KG1 (cell line): ENCODE data around the gene BLMH.
"Not testable (repeated sequence)": the region's sequence is repeated elsewhere in the genome, so short reads cannot be mapped to it uniquely, and the experiment has no call there.

Experiments
- DNase-seq: peaks from one replicate; lab custom pipeline; 2025; lab: John Stamatoyannopoulos, UW

BLMH gene

GRCh38 chr17:30228011-30228410, 63.7 kb downstream of the BLMH start:
- no peak for DNase-seq

- DNase-seq = no peak
These were observed 64.9 kb downstream of the BLMH start for GRCh38 chr17:30226878-30227277.

GRCh38 chr17:30225919-30226553, 65.7 kb downstream of the BLMH start:
- no peak for DNase-seq

GRCh38 chr17:30225112-30225511, 66.6 kb downstream of the BLMH start:
- no peak for DNase-seq

- DNase-seq = no peak
These were observed 67.3 kb downstream of the BLMH start for GRCh38 chr17:30224419-30224960.

GRCh38 chr17:30222721-30223175, 69.0 kb downstream of the BLMH start:
- DNase-seq = no peak

- no peak for DNase-seq
These were observed 69.5 kb downstream of the BLMH start for GRCh38 chr17:30222251-30222650.

GRCh38 chr17:30221346-30221745, 70.4 kb downstream of the BLMH start:
- DNase-seq = no peak

- DNase-seq = no peak
These were observed 71.3 kb downstream of the BLMH start for GRCh38 chr17:30220414-30220813.

- no peak for DNase-seq
These were observed 71.9 kb downstream of the BLMH start for GRCh38 chr17:30219833-30220232.

- no peak for DNase-seq
These were observed 72.4 kb downstream of the BLMH start for GRCh38 chr17:30219315-30219714.

GRCh38 chr17:30218799-30219198, 72.9 kb downstream of the BLMH start:
- no peak for DNase-seq

GRCh38 chr17:30217746-30218245, 73.9 kb downstream of the BLMH start:
- DNase-seq = no peak

- DNase-seq = no peak
These were observed 74.7 kb downstream of the BLMH start for GRCh38 chr17:30217054-30217453.

- no peak for DNase-seq
These were observed 79.0 kb downstream of the BLMH start for GRCh38 chr17:30212750-30213149.

GRCh38 chr17:30211371-30211770, 80.4 kb downstream of the BLMH start:
- DNase-seq = no peak

- no peak for DNase-seq
These were observed 80.8 kb downstream of the BLMH start for GRCh38 chr17:30210901-30211300.

GRCh38 chr17:30210366-30210765, 81.4 kb downstream of the BLMH start:
- no peak for DNase-seq

- DNase-seq = no peak
These were observed 81.8 kb downstream of the BLMH start for GRCh38 chr17:30209930-30210329.

- no peak for DNase-seq
These were observed 83.5 kb downstream of the BLMH start for GRCh38 chr17:30208214-30208613.

- DNase-seq = no peak
These were observed 84.1 kb downstream of the BLMH start for GRCh38 chr17:30207655-30208054.

- DNase-seq = no peak
These were observed 88.2 kb downstream of the BLMH start for GRCh38 chr17:30203471-30203981.

GRCh38 chr17:30200656-30201055, 91.1 kb downstream of the BLMH start:
- DNase-seq = not testable (repeated sequence)

GRCh38 chr17:30200106-30200505, 91.6 kb downstream of the BLMH start:
- no peak for DNase-seq
